ENCODE results near the gene KRTAP12-2. TPM values are rescaled to one million over a fixed set of nuclear protein-coding genes. Genes with fewer than 3 reads are reported as not detected.

The KRTAP12-2 gene
- total RNA-seq, 3 donors from 2014 or later: not detected

- no peaks in the 10 kb centered on the region for H3K4me1 ChIP-seq (ENCODE audit: low read depth)
- no peak overlapping the region for H3K4me3 ChIP-seq
- DNase-seq (no peak), ATAC-seq (no peak)
- TF ChIP-seq CTCF (IDR thresholded peaks at IDR 0.05): no peak
- H3K9me3 ChIP-seq: no peaks in the 10 kb centered on the region
- H3K36me3 ChIP-seq (ENCODE audit: low read depth): no peaks in the 10 kb centered on the region
- intact Hi-C loops (cut with DNase I, micrococcal nuclease): no loop called here
Measured at GRCh38 chr21:44708213-44708865, 41.6 kb upstream of the KRTAP12-2 start.

GRCh38 chr21:44706706-44707581, 40.2 kb upstream of the KRTAP12-2 start:
- Histone ChIP-seq H3K4me1 (ENCODE audit: low read depth) (no peaks in the 10 kb centered on the region), H3K36me3 (ENCODE audit: low read depth) (no peaks in the 10 kb centered on the region), H3K4me3 (no peak overlapping the region), H3K9me3 (no peaks in the 10 kb centered on the region)
- intact Hi-C loops (cut with DNase I, micrococcal nuclease): no loop called here
- no peak for TF ChIP-seq CTCF (IDR thresholded peaks at IDR 0.05)
- DNase-seq (no peak), ATAC-seq (no peak)

GRCh38 chr21:44706026-44706705, 39.4 kb upstream of the KRTAP12-2 start:
- intact Hi-C loops (cut with DNase I, micrococcal nuclease): no loop called here
- no peak overlapping the region for H3K4me3 ChIP-seq
- ATAC-seq: no peak
- no peaks in the 10 kb centered on the region for H3K36me3 ChIP-seq (ENCODE audit: low read depth)
- H3K4me1 ChIP-seq (ENCODE audit: low read depth): peaks cover 2% of the 10 kb centered on the region
- no peak for DNase-seq
- H3K9me3 ChIP-seq: no peaks in the 10 kb centered on the region
- TF ChIP-seq CTCF (IDR thresholded peaks at IDR 0.05): no peak

DNA sequence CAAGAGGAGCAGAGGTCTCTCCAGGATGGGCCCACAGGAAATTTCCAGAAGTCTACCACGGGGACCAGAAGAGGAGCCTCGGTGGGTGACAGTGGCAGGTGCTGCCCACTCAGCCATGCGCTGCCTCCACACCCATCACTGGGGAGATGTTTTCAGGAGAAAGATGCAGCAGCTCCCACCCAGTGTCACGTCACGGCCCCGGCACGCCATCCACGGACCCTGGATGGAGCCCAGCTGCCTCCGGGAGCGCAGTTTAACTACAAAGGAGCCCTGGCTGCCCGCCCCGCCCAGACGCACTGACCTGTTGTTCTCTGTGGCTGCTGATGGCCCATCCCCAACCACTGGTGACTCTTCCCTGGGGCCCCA, 37.9 kb upstream of the KRTAP12-2 start:
- intact Hi-C loops (cut with DNase I, micrococcal nuclease): no loop called here
- Histone ChIP-seq H3K4me1 (ENCODE audit: low read depth) (peaks cover 2% of the 10 kb centered on the region), H3K4me3 (no peak overlapping the region), H3K36me3 (ENCODE audit: low read depth) (no peaks in the 10 kb centered on the region), H3K9me3 (no peaks in the 10 kb centered on the region)
- ATAC-seq: no peak
- no peak for DNase-seq
- TF ChIP-seq CTCF (IDR thresholded peaks at IDR 0.05): no peak

DNA sequence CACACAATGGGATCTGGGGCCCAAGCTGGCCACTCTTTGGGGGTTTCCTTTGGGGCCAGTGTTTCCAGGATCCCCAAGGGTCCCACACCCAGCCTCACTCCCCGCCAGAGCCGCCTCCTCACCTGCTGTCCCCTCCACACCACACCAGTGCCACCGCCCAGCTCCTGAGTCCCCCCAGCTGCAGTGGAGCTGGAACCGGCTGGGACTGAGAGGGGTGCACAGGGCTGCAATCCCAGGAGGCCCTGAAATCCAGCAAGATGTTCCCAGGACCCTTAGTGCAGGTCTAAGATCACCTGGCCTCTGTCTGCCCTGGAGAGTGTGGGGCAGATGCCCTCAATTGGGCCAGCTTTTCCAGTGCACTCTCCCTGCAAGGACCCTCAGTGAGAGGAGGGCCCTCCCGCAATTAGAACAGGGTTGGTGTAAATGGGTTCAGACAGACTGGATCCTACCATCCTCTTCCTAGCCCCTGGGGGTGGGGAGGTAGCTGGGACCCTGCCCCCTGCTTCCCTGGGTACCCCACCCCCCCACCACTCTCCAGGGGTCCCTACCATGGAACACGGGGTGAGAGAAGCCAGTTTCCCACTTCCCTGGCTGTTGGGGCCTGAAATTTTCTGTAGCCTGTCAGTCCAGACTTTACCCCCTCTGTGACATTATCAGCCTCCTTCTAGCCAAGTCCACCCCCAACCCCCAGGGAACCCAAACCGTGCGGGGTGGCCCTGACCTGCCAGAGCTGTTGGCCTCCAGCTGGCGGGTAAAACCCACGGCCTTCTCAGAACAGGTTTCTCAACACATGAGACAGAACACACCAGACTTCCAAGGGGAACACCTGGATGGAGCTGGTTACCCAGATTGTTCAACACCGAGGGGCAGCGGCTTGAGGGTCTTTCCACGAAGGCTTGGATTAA, 37.3 kb upstream of the KRTAP12-2 start:
- no peak for DNase-seq
- Histone ChIP-seq H3K9me3 (no peaks in the 10 kb centered on the region), H3K4me3 (no peak overlapping the region), H3K4me1 (ENCODE audit: low read depth) (peaks cover 2% of the 10 kb centered on the region), H3K36me3 (ENCODE audit: low read depth) (no peaks in the 10 kb centered on the region)
- no peak for ATAC-seq
- intact Hi-C loops (cut with DNase I, micrococcal nuclease): no loop called here
- no peak for TF ChIP-seq CTCF (IDR thresholded peaks at IDR 0.05)
